Endothelial cell of umbilical vein (primary cell): ENCODE results near the gene GPR107.

Source experiments
- EZH2 ChIP-seq: IDR thresholded peaks from 2 replicates; pipeline ENCODE4 v1.6.1; 2012; ENCODE audit warnings: borderline replicate concordance, low read depth, mild to moderate bottlenecking, moderate library complexity, low read length, inconsistent platforms; ENCODE audit not compliant: severe bottlenecking
- JUN ChIP-seq: IDR thresholded peaks from 2 replicates; pipeline ENCODE4 v1.6.1; 2011; ENCODE audit warnings: borderline replicate concordance, low read depth; ENCODE audit not compliant: insufficient read length, insufficient read depth
- MYC ChIP-seq: IDR thresholded peaks from one replicate; pipeline ENCODE4 v1.6.1; 2011; ENCODE audit warnings: mild to moderate bottlenecking, low read depth, low read length
- POLR2A ChIP-seq: IDR thresholded peaks from 2 replicates; pipeline ENCODE4 v1.6.1; 2012; ENCODE audit warnings: low read depth, mild to moderate bottlenecking, control low read depth, low read length
- POLR2AphosphoS5 ChIP-seq: IDR thresholded peaks from 2 replicates; pipeline ENCODE4 v1.6.1; 2012; ENCODE audit warnings: low read depth, mild to moderate bottlenecking, control low read depth, low read length, moderate library complexity; ENCODE audit not compliant: insufficient read depth
- TF ChIP-seq, protein P1 (sequence below), 2 donors: IDR thresholded peaks; 1 replicate in 1 of 2; 2 replicates in 1 of 2; pipeline ENCODE4 v1.5.1; 2011; ENCODE audit warnings: low read length in 2 of 2, mild to moderate bottlenecking in 2 of 2, moderate library complexity in 2 of 2, control low read depth in 1 of 2, inconsistent platforms in 1 of 2, low read depth in 1 of 2; ENCODE audit not compliant: insufficient read depth in 1 of 2; ENCODE audit errors: extremely low read depth in 1 of 2
- TF ChIP-seq, protein P2 (sequence below): IDR thresholded peaks from 2 replicates; pipeline ENCODE4 v1.6.1; 2011; ENCODE audit not compliant: insufficient read depth, insufficient read length

DNA sequence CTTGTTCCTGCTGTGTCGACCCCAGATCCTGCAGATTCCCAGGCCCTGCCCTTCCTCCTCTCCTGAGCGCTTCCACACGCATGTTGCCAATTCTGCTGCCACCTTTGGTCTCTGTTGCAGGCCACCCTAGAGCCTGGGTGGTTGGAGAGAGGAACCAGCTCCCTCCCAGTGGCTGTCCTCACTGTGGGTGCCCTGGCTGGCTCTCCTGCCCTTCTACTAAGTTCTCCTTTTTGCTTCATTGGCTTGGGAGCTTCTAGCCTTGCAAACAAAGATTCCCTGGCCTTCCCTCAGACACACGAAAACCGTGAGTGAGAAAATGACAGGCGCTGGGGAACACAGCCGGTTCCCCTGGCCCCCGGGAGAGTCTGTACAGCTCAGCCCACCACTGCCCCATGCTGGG lies 104.3 kb downstream of the GPR107 start:
- TF ChIP-seq, protein P1, sequence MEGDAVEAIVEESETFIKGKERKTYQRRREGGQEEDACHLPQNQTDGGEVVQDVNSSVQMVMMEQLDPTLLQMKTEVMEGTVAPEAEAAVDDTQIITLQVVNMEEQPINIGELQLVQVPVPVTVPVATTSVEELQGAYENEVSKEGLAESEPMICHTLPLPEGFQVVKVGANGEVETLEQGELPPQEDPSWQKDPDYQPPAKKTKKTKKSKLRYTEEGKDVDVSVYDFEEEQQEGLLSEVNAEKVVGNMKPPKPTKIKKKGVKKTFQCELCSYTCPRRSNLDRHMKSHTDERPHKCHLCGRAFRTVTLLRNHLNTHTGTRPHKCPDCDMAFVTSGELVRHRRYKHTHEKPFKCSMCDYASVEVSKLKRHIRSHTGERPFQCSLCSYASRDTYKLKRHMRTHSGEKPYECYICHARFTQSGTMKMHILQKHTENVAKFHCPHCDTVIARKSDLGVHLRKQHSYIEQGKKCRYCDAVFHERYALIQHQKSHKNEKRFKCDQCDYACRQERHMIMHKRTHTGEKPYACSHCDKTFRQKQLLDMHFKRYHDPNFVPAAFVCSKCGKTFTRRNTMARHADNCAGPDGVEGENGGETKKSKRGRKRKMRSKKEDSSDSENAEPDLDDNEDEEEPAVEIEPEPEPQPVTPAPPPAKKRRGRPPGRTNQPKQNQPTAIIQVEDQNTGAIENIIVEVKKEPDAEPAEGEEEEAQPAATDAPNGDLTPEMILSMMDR (IDR thresholded peaks at IDR 0.05; ENCODE audit: extremely low read depth in 1 of 2, insufficient read depth in 1 of 2, low read depth in 1 of 2, low read length in 2 of 2), result no peak
- TF ChIP-seq, protein P2, sequence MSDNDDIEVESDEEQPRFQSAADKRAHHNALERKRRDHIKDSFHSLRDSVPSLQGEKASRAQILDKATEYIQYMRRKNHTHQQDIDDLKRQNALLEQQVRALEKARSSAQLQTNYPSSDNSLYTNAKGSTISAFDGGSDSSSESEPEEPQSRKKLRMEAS, result no peak
- TF ChIP-seq POLR2AphosphoS5, result no peak
- no peak for TF ChIP-seq JUN
- TF ChIP-seq POLR2A, result no peak
- no peak for TF ChIP-seq MYC
- no peak for TF ChIP-seq EZH2
